GM15510 (cell line): ENCODE results near the gene ERI2.

ENCODE experiments used
- POLR2A ChIP-seq: IDR thresholded peaks from 3 replicates; pipeline ENCODE4 v1.6.1; 2011; ENCODE audit warnings: borderline replicate concordance; ENCODE audit not compliant: insufficient read length; ENCODE audit errors: extremely low read depth

ERI2 gene

DNA sequence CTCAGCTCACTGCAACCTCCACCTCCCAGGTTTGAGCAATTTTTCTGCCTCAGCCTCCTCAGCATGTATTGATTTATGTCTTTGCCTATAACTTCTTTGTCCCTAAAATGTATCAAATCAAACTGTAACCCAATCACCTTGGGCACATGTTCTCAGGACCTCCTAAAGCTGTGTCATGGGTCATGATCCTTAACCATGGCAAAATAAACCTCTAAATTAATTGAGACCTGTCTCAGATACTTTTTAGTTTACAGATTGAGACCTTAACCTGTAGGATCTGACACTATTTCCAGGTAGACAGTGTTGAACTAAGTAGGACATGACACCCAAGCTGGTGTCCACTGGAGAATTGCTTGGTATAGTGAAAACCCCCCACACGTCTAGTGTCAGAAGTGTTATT is 45.1 kb downstream of the ERI2 start:
- no peak for TF ChIP-seq POLR2A

DNA sequence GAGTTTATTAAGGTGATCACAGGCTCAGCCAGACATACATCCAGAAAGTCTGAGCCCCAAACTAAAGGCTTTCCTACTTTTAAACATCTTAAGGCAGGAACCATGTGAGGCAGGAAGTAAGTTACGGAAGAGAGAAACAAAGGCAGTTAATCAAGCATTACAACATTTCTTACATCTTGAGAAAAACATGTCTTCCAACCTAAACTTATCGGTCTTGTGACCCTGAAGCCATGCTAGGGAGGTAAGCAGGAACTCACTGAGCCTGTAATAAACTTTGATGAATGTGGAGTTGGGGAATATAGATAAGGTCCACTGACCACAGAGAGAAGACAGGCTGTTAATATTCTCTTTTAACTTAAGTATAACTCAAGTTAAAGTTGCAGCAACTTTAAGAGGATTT is 45.9 kb downstream of the ERI2 start:
- TF ChIP-seq POLR2A, result no peak

DNA sequence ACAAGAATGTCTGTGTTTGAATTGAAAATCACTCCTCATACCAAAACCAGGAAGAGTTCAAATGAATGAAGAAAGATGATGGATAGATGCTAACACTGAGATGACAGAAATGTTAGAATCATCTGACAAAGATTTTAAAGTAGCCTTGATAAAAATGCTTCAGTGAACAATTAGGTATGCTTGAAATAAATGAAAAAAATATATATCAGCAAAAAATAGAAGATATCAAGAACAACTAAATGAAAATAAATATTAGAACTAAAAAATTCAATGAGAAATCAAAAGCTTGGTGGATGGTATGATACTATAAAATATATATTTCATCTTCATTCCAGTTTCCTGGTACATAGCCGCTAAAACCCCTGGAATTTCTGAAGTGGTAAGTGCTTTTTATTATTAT is 51.0 kb downstream of the ERI2 start:
- TF ChIP-seq POLR2A, result no peak

DNA sequence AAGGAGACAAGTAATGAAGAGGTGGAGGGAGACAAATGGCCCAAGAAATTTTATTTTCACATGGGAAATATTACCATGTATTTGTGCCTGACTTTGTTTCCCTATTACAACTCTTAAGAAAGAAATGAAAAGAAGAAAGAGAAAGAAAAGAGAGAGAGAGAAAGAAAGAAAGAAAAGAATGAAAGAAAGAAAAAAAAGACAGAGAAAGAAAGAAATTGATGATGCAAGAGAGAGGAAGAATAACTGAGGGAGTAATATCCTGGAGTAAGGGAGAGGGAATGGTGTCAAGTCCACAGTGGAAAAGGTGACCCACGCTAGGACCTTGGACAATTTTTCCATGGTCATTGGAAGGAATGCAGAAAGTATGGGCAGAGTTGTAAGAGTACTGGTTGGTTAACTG is 52.5 kb downstream of the ERI2 start:
- TF ChIP-seq POLR2A, result no peak

DNA sequence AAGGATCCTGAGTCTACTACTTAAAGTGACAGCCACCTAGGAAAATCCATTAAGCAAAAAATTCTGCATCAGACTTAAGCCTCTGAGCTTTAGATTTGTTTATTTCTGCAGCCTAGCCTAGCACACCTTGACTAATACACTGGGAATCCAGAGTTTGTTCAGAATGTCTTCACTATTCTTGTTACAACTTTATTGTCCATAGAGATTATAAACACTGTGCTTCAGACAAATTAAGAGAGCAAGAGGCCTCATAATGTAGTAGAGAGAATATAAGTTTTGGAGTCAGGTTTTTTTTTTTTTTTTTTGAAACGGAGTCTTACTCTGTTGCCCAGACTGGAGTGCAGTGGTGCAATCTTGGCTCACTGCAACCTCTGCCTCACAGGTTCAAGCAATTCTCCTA is 55.7 kb downstream of the ERI2 start:
- TF ChIP-seq POLR2A, result no peak

DNA sequence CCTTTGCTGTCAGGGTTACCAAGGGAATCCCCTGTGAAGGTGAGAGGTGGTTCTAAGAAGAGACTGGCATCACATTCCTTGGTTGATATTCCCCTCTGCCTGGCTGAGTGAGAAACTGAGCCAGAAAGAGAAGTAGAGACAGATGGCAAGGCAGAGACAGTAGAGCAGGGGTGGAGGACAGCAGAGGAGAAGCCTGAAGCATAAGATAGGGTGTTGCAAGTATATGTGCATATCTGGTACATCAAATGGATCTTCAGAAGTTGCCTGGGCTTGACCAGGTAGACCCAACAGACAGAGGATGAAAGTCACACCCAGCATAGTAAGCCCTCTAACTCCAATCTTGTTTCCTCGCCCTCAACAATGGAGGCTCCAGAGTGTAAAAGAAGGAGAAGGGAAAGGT is 56.8 kb downstream of the ERI2 start:
- no peak for TF ChIP-seq POLR2A

DNA sequence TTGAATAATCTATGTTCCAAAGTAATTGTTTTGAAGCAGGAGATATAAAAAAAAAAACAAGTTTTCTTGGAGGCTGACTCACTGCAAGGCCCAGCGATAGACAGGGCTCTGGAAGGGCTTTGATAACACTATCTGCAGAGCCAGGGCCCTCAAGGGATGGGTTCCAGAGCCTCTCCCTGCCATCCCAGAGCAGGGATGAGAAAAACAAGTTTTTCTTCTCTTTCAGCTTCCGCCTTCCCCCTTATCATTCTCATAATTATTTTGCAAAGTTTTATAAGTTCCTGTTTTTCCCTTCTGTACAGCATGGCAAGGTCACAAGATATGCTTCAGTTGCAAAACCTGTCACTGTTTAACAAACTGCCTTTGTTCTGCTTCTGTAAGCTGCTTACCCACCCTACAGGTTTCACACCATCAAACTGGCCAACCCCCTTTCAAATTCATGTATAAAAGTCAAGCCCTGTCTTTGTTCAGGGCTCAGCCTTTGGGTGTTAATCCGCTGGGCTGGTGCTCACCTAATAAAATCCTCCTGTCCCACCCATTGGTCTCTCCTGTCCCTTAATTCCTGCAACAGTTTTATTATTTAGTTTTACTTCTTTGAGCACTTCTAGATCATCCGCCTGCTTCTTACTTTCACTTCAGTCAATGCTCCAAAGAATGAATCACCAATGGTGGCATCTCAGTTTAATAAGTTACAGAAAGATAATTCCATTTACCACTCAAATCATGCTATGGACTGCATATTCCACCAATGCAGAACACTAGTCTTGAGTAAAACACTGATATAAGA is 59.0 kb downstream of the ERI2 start:
- TF ChIP-seq POLR2A, result no peak

DNA sequence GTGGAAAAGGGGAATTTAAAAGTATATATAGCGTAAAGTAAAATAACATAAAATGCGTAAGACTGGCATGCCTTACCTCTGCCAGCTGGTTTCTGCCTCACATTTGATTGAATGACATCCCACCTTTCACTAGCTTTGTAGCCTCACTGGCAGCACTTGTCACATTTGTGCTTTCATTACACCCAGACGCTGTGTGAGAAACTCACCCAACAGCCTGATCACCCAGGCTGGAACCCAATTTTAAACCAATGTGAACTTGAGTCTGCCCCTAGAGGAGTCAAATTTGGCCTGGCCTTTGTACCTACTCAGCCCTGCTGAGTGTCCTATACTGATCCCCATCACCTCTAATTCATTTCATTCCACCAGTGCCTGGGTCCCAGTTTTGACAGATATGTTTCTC is 59.8 kb downstream of the ERI2 start:
- no peak for TF ChIP-seq POLR2A
